Lung (tissue), 12 donors: ENCODE results near the gene C17orf50. TPM values are rescaled to one million over a fixed set of nuclear protein-coding genes. Genes with fewer than 3 reads are reported as not detected.

Experiments
- ATAC-seq: fragments of 200-7000 bp; cut with Tn5 transposase; one replicate; pipeline ENCODE4 v1.9.1; 2020; ENCODE audit warnings: moderate number of reproducible peaks; ENCODE audit not compliant: insufficient read depth, low FRiP score
- DNase-seq, 3 donors: peaks; one replicate each; pipeline ENCODE4 v3.0.0-alpha.2; 2013 to 2017
- H3K27ac ChIP-seq, 2 donors: one replicate each; pipeline ENCODE4 v1.5.1; 2013; ENCODE audit warnings: mild to moderate bottlenecking in 2 of 2, moderate library complexity in 2 of 2, control low read depth in 1 of 2, inconsistent platforms in 1 of 2, low read depth in 1 of 2, low read length in 1 of 2
- H3K27me3 ChIP-seq, 3 donors: one replicate each; pipeline ENCODE4 v1.5.1; 2013; ENCODE audit warnings: low read length in 2 of 3; ENCODE audit not compliant: control insufficient read depth in 3 of 3, insufficient read depth in 3 of 3
- H3K36me3 ChIP-seq, 4 donors: one replicate each; pipeline ENCODE4 v1.5.1; 2013; ENCODE audit warnings: low read length in 4 of 4, mild to moderate bottlenecking in 1 of 4, moderate library complexity in 1 of 4; ENCODE audit not compliant: control insufficient read depth in 4 of 4, insufficient read depth in 4 of 4
- H3K4me1 ChIP-seq, 5 donors: one replicate each; pipeline ENCODE4 v1.5.1; 2013; ENCODE audit warnings: low read length in 5 of 5, mild to moderate bottlenecking in 2 of 5, moderate library complexity in 1 of 5; ENCODE audit not compliant: control insufficient read depth in 5 of 5, insufficient read depth in 5 of 5
- H3K4me3 ChIP-seq: one replicate; pipeline ENCODE4 v1.5.1; 2013; ENCODE audit warnings: mild to moderate bottlenecking, control low read depth, moderate library complexity
- H3K9ac ChIP-seq, 2 donors: one replicate each; pipeline ENCODE4 v1.5.1; 2013; ENCODE audit warnings: low read length in 2 of 2, control low read depth in 1 of 2; ENCODE audit not compliant: insufficient read depth in 1 of 2
- H3K9me3 ChIP-seq, 4 donors: one replicate each; pipeline ENCODE4 v1.5.1; 2013; ENCODE audit warnings: low read length in 3 of 4, mild to moderate bottlenecking in 1 of 4, moderate library complexity in 1 of 4; ENCODE audit not compliant: control insufficient read depth in 4 of 4, insufficient read depth in 3 of 4
- CTCF ChIP-seq: IDR thresholded peaks from 2 replicates; pipeline ENCODE4 v1.5.1; 2012; ENCODE audit warnings: mild to moderate bottlenecking; ENCODE audit errors: control extremely low read depth, extremely low read depth
- WGBS, 2 donors: extraction: QIAGEN DNeasy Blood & Tissue Kit; methylation state at CpG; one replicate each; pipeline ENCODE4 v1.1.7; 2013; 5-methylcytosine and 5-hydroxymethylcytosine counted together
- polyA plus RNA-seq, 2 donors: library from polyadenylated mRNA; stranded (reverse); fragments of 200-250 nt; gene quantifications; one replicate each; pipeline ENCODE4 v1.2.1, GENCODE V29; 2013
- total RNA-seq, 2 donors: library from RNA; depleted of rRNA in 1 of 2; stranded (reverse); fragments of >200 nt in 1 of 2; gene quantifications; one replicate each; pipeline ENCODE4 v1.2.1, GENCODE V29; 2014 to 2021
- donor health status: control.
- donor health status: control.
- donor health status: Bipolar disorder and iron deficiency.
- donor health status: healthy.
- donor health status: DM: yes; HTN: yes; CAD: no.

Gene C17orf50
- total and polyA plus RNA-seq, 4 donors, result 0.18 to 0.40 (median 0.26) TPM; not detected in 1

- H3K9ac ChIP-seq, result no peak overlapping the region
- no peak for ATAC-seq
- 78 to 83% methylated on average over 9 of the region's 9 CpGs for WGBS, 2 donors
- no peaks in the 10 kb centered on the region for H3K9me3 ChIP-seq
- no peaks in the 10 kb centered on the region for H3K36me3 ChIP-seq
- H3K4me1 ChIP-seq, result peaks cover 0 to 11% (median 7%) of the 10 kb centered on the region in 5 donors
- no peak overlapping the region for H3K4me3 ChIP-seq
- TF ChIP-seq CTCF, result no peak
- H3K27ac ChIP-seq, result no peak overlapping the region
- peaks cover 0 to 50% (median 42%) of the 10 kb centered on the region in 3 donors for H3K27me3 ChIP-seq
- DNase-seq, result no peak
Measured at GRCh38 chr17:35791681-35792350, 31.1 kb downstream of the C17orf50 start.

GRCh38 chr17:35793257-35793656 is 32.6 kb downstream of the C17orf50 start:
- H3K36me3 ChIP-seq, result no peaks in the 10 kb centered on the region
- TF ChIP-seq CTCF, result no peak
- no peaks in the 10 kb centered on the region for H3K9me3 ChIP-seq
- peaks cover 0 to 7% (median 5%) of the 10 kb centered on the region in 5 donors for H3K4me1 ChIP-seq
- ATAC-seq (no peak), DNase-seq (no peak)
- H3K27me3 ChIP-seq, result peaks cover 0 to 58% (median 56%) of the 10 kb centered on the region in 3 donors
- peak overlapping the region in 1 of 2 donors; percentile 34 for H3K27ac ChIP-seq
- WGBS, 2 donors, result 56 to 86% methylated on average over 3 of the region's 3 CpGs
- H3K4me3 ChIP-seq, result no peak overlapping the region
- H3K9ac ChIP-seq, result no peak overlapping the region

- Histone ChIP-seq H3K36me3 (no peaks in the 10 kb centered on the region), H3K9me3 (no peaks in the 10 kb centered on the region), H3K27me3 (peaks cover 0 to 58% (median 57%) of the 10 kb centered on the region in 3 donors), H3K27ac (peak within 1 kb of the TSS in 1 of 2 donors; percentile 86), H3K4me3 (peak within 1 kb of the TSS; percentile 65), H3K9ac (no peak within 1 kb of the TSS), H3K4me1 (peaks cover 0 to 13% (median 5%) of the 10 kb centered on the region in 5 donors)
- DNase-seq (peak in 1 of 3 donors; percentile 37), ATAC-seq (peak; percentile 77)
- 0 to 1% methylated on average over 60 to 89 of the region's 89 CpGs for WGBS, 2 donors
- no peak for TF ChIP-seq CTCF
Measured at GRCh38 chr17:35795007-35795870, 34.6 kb downstream of the C17orf50 start, which contains the start of gene MMP28. MMP28 (minus strand) TSS chr17:35795641; CDS start chr17:35795377, 264 bp downstream.
